Dermis blood vessel endothelial cell (primary cell): ENCODE results near the gene ATP8A2. TPM values are rescaled to one million over a fixed set of nuclear protein-coding genes. Genes with fewer than 3 reads are reported as not detected.
"Not testable (repeated sequence)": the region's sequence is repeated elsewhere in the genome, so short reads cannot be mapped to it uniquely, and the experiment has no call there.

Experiments used
- DNase-seq: peaks from one replicate; pipeline ENCODE4 v3.0.0; 2010
- total RNA-seq: library from RNA; depleted of rRNA; stranded (reverse); fragments of >200 nt; gene quantifications from 2 replicates; pipeline ENCODE4 v1.2.3, GENCODE V29; 2014

The ATP8A2 gene
- total RNA-seq, 1 donor from 2014 or later = 0.17 TPM

DNA sequence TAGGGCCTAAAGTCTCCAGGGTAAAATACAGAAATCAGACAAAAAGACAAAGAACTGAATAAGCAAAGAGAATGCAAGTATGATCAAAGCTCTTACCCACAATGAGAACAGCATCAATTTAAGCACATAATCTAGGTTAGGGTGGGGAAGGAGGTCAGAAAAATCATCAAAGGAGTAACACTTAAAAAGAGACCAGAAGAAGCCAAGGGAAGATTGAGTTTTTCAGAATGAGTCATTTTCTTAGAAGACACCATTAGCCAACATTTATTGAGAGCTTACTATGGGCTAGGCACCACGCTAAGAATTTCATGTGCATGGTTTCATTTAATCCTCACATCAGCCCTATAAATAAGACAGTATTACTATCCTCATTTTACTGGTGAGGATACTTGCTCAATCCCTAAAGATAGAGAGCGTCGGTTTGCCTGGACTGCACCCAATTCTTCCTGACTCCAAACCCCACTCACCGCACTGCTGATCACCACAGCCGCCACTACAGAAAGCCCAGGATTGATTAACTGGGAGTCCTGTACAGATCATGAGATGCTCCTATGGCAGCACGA is 681.7 kb downstream of the ATP8A2 start:
- DNase-seq = no peak

- DNase-seq = no peak
Measured at GRCh38 chr13:26054896-26055295, 683.1 kb downstream of the ATP8A2 start.

- no peak for DNase-seq
Measured at GRCh38 chr13:26058704-26059103, 686.9 kb downstream of the ATP8A2 start.

GRCh38 chr13:26060357-26060756 is 688.6 kb downstream of the ATP8A2 start:
- no peak for DNase-seq

GRCh38 chr13:26061256-26061655 is 689.5 kb downstream of the ATP8A2 start:
- DNase-seq = no peak

DNA sequence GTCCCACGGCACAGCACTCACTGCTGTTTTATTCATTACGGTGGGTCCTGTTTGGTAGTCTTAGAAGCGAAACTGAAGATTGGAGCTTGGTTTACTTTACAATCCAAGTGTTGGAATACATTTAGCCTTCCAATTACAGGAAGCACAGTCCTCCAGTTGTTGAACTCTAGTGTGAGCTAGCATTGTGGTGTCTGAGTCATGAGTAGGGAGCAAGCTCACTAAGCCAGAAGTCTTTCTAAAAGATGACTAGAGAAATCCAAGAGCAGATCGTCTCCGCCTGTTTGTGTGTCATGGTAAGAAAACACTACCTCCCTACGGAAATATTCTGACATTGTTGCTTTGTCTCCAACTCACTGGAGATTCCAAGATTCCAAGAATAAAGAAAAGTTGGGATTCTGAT is 690.2 kb downstream of the ATP8A2 start:
- DNase-seq = peak; percentile 25

DNA sequence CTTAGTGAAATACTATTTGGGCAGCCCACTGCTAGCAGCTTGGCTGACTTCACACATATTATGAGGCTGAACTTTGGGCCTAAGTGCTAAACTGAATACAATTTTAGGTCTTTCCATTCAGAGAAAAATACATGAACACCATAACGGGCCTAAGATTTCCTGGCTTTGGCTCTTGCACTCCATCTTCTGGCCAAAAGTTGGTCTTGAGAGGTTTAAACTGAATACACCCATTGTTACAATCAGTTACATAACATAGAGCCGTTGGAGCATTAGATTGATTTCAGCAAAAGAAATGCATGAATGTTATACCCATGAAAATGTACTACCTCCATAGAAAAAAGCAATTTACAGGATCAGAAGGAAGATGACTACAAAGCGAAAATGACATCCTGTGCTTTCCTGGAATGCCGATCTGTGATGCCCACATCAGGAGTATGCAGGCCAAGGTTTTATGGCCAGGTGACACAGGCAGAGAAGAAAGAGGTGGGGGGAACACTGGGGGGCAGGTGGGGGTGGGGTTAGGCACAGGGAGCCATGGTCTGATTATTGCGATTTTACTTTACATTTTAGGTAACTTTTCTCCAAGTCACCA is 691.2 kb downstream of the ATP8A2 start:
- peak; percentile 78 for DNase-seq

DNA sequence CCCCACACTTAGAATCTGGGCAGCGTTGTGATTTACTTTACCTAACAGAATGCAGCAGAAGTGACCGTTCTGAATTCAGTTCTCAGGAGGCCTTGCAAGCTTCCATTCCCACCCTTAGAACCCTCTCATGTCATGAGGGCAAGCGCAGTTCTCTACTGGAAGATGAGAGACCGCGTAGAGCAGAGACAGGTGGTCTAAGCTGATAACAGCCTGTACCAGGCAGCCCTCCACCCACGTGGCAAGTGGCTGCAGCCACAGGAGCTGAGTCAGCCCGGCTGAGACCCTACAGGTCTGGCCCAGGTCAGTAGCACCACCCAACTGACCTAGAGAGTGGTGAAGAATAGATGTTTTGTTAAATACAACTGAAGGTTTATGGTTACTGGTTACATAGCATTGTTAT is 694.7 kb downstream of the ATP8A2 start:
- DNase-seq = not testable (repeated sequence)

GRCh38 chr13:26067601-26068000 is 695.8 kb downstream of the ATP8A2 start:
- no peak for DNase-seq

- not testable (repeated sequence) for DNase-seq
Measured at GRCh38 chr13:26068372-26068771, 696.6 kb downstream of the ATP8A2 start.

- not testable (repeated sequence) for DNase-seq
Measured at GRCh38 chr13:26069642-26070041, 697.9 kb downstream of the ATP8A2 start.

DNA sequence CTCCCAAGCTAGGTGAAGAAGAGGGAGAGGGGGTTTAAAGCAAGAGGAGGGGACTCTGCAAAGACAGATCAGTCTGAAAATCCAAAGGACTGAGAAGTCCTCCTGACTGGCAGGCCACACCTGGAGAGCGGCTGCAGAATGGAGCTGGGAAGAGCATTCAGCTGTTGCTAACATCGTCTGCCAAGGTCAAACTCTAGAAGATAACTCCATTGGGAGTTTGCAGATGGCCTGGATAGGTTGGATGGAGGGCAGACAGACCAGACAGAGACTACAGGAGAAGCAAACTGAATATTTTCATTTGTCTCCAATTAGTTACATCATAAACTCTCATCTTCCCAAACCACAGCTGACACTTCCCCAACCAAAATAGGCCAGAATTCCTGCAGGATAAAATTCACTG is 699.9 kb downstream of the ATP8A2 start:
- DNase-seq = no peak

DNA sequence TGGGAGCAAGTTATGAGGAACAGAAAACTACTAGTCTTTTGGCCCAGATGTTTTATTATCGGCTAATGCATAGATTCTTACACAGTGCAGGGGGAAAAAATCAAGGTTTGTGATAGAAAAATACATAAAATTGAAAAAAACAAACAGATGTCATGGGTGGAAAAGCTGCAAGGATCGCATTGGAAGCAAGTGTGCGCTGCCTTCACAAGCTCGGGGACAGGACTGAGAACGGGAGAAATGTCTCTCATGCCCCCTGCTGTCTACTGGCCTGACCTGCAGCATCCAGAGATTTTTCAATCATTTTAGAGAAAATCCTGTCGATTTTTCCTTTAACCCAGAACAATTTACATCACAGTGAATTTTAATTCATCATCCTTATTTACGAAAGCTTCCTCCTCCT is 700.6 kb downstream of the ATP8A2 start:
- peak; percentile 13 for DNase-seq

GRCh38 chr13:26074706-26075105 is 702.9 kb downstream of the ATP8A2 start:
- DNase-seq = no peak

Other genes with a start within 250 kb of the ATP8A2 start
- not detected in 2 replicates for gene AMER2, start 199.7 kb upstream of the ATP8A2 start, total RNA-seq
- gene MTMR6, start 84.5 kb upstream of the ATP8A2 start, total RNA-seq = 24.0 and 30.0 TPM in 2 replicates
- gene NUP58, start 70.3 kb upstream of the ATP8A2 start, total RNA-seq = 70.3 and 71.8 TPM in 2 replicates